ENCODE measurements around the gene SDCBP2.

SDCBP2 gene

DNA sequence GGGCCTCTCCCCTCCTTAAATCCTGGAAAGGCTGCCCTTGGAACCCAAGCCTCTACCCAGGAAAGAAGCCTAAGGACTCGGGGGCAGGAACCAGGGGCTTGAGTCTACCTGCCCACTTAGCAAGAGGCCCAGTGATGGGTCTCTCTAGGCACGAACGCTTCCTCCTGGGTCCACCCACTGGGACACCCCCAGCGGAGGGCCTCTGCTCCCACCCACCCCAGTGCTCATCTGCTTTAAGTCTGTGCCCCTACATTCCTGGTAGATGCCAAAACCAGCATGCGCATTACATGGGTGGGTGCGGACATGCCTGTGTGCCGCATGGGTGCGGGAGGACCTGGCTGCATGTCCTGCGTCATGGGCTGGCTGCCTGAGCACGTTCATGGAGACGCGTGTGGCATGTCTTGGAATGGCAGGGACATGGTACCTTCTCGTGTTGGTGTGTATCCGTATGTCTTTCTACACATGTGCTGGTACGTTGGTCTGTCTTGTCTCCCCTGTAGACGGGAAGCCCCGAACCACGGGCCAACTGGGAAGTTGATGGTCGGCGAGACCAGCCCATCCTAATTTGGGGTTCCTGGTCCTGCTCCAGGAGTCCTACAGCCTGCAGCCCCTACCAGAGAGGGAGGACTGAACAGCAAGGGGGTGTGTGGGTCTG lies 33.5 kb downstream of the SDCBP2 start:
- DNase-seq (ENCODE audit: low spot score), result no peak

DNA sequence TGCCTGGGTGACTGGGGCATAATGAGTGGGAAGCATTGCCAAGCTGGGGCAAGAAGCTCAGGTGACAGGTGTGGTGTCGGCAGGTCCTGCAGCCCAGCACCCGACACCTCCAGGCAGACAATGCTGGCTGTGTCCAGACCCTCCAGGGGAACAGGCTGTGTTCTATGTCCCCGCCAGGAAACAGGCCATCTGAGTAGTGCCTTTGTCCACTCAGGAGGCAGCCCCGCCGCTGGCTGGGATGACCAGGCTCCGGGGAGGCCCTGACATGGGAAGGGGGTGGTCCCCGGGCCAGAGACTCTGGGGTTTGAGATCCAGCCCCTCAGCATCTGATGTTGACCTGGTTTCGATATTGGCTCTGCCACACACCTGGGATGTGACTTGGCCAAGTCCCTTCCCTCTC lies 34.4 kb downstream of the SDCBP2 start:
- DNase-seq (ENCODE audit: low spot score), result no peak

DNA sequence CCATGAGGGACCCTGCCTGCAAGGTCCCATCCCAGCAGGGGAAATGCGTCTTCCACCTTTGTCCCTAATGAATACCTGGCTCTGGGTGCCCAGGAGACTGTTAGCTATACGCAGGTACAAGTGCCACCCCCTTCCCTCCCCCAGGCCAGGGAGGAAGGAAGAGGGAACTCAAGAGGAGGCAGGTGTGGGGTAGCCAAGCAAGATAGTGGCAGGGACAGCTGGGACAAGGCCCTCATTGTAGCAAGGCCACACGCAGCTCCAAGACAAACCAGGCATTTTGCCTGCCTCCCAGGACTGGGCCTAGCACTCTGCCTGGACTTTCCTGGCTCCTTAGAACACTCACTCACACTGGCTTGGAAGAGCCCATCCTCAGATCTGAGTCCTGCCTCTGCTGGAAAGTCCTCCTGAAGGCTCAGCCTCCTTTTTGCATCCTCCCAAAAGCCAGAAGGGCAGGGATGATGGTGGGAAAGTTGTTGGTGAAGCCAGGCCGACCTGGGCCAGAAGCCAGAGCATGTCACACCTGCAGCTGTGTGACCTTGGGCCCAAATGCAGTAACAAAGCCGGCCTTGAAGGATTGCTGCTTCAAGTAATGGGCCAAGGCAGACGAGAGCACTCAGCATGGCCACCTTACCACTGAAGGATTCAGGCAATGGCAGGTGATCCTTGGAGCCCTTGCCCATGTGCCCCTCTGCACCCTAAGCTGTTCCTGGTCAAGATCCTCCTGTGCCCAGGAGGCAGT lies 35.1 kb downstream of the SDCBP2 start:
- no peak for DNase-seq (ENCODE audit: low spot score)

DNA sequence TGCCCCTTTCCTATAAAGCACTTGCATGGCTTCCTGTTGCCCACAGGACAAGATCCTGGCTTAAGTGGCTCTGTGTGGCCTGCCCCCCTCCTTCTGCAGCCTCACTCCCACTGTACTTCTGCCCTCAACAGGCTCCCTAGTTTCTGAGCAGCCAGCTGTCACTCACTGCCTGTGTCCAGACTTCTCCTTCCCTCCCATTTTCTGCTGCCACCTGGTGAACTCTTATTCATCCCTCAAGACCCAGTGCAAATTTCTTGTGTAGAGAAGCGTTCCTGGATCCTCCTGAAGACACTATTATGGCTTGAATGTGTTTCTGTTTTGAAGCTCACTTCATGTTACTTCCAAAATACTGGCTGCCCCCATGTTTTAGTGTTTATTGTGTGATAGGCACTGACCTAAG lies 36.3 kb downstream of the SDCBP2 start:
- DNase-seq (ENCODE audit: low spot score), result no peak

DNA sequence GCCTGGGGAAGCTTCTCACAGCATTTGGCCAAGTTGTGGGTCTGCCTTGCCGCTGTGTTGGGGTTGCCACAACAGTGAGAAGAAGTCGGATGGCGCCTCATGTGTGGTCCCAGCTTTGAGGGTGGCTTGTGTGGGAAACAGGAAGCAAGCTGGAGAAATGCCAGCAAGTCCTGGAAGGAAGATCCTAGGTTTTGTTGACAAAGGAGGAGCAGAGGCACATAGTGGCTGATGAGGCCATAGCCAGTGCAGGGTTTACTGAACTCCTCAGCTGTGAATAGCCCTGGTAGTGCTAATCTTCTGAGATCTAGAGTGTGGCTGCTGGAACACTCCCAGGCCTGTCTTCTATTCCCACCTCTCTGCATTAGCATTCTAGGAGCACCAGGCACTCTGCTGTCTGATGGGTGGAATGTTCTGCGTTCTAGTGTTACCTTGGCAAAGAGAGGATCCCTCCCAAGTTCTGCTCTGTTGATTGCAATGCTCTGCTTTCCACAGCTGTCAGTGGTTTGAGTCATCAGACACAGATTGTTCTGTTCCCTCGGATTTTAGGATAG lies 37.7 kb downstream of the SDCBP2 start:
- peak; percentile 67 for DNase-seq (ENCODE audit: low spot score)

DNA sequence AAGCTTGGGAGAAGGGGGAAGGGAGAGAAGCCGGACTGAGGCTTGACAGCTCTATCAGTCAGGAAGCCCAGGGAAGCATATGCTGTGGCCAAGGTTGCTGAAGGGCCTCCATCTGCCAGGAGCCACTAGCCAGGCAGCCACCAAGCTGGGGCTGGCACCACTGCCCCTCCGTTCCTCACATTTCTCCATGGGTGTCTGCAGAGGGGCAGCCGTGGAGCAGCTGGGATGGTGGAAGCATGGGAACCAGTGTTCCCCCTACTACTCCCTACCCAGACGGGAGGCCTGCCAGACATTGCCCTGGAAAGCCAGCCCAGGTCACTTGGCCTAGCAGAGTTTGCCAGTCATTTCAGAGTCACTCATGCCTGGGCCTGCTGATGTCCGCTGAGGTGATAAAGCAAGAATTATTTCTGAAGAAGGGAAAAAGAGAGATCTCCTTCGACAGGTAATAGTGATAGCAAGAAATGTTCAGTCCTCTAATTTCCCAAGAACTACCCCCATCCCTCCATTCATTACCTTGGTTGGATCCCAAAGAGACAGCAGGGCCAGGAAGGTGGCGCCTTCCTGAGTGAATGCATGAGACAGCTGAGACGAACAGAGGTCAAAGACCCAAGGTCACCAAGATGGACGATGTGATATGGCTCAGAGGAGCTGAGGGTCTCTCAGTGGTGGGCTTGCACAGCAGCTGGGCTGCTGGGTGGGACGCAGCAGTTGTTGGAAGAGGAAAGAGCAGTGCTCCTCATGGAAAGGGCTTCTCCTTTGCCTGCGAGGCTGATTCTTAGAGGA lies 41.0 kb downstream of the SDCBP2 start:
- no peak for DNase-seq (ENCODE audit: low spot score)

DNA sequence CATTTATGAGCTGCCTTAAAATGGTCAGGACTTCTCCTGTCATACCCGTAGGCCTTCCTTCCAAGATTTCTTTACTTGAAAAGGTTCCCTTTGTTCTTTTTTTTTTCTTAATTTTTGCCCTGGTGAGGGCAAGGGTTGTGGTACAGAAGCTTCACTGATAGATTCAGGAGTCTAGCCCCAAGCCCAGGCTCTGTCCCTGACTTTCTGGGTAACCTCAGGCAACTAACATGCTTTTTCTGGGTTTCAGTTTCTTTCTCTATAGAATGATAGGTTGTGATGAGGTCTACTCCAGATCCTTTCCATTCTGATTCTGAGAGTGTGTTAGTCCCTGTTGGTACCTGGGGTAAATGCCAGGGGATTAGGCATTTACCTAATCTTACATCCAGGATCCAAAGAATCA lies 41.6 kb downstream of the SDCBP2 start:
- no peak for DNase-seq (ENCODE audit: low spot score)

DNA sequence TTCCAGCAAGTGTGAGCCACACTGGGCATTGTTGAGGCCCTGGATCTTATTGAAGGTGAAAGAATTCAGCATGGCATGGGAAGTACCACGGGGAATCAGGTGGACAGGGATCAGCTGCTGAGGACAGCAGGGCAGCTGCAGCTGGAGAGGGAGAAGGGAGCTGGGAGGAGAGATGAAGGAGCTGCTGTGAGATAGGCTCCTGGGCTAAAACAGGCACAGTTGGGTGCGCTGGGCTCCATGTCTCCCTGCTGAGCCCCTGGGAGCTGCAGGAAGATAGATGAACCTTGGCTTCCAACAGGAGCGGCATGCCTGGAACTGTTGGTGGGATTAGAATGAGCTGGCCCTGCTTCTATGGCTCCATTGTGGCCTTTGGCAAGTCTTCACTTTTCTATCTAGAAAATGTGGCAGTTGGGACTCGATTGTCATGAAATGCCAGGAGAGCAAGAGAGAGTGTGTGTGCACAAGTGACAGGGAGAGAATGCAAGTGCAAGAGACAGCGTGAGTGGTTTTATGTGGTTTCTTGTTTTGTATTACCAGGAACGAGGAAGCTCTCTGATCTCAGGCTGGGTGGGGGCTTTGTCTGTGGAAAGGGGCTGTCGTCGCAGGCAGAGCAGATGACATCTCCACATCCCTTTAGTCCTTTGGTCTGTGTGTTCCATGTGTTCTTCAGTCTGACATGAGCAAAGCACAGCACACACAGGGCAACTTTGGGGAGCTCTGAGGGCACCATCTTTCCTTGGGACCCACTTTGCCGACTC lies 42.5 kb downstream of the SDCBP2 start:
- no peak for DNase-seq (ENCODE audit: low spot score)

DNA sequence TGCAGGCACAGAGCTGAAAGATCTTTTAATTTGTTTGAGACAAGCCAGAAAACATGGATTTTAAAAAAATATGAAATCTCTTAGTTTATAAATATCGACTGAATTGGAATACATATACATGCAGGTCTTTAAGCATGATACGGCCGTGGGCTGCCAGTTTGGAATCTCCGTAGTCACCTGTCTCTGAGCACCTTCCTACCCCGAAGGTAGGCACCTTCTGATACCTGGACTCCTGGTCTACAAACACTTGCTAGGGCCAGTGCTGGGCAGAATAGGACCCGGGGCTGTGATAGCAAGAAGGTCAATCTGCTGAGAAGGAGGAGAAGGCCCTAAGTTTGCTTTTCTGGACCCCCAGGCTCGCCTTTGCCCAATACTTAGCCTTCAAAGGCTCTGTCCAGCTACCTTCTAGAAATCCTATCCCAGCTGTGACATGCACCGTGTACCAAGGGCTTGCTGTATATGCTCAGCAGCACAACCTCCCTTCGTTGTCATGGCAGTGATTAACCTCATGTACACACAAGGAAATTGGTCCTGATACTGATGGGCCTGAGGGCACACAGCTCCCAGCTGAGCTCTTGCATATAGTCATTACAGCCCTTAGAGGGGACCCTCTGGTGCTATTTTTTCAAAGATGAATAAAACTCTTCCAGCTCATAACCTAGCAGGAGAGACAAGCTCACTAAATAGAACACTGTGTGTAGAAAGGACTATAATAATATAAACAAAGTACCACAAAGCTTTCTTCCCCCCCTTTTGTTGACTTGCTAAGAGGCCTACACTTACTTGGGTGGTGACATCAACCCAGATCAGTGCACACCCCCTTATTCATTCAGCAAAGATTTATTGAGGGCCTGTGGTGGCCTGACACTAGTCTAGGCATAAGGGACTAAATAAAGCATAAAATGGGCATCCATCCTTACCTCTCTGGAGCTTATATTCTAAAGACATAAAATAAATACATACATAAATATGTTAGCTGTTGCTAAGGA lies 45.1 kb downstream of the SDCBP2 start:
- no peak for DNase-seq (ENCODE audit: low spot score)

DNA sequence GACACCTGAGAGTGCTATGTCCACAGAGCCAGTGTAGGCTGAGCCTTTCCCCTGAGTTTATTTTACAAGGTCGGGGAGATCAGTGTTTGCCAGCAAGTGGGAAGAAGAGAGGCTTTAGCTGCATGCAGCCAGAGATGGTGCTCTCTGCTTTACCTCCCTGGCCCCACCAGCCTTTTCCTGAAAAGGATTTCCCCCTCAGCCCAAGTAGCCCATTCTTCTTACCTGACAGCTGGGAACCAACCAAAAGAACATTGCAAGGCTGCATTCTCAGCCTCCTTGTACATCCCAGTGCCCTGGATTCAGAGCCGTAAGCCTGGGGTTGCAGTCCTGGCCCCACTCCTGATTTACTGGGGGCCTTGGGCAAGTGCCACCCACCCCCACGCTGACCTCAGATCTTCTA lies 46.0 kb downstream of the SDCBP2 start:
- no peak for DNase-seq (ENCODE audit: low spot score)

DNA sequence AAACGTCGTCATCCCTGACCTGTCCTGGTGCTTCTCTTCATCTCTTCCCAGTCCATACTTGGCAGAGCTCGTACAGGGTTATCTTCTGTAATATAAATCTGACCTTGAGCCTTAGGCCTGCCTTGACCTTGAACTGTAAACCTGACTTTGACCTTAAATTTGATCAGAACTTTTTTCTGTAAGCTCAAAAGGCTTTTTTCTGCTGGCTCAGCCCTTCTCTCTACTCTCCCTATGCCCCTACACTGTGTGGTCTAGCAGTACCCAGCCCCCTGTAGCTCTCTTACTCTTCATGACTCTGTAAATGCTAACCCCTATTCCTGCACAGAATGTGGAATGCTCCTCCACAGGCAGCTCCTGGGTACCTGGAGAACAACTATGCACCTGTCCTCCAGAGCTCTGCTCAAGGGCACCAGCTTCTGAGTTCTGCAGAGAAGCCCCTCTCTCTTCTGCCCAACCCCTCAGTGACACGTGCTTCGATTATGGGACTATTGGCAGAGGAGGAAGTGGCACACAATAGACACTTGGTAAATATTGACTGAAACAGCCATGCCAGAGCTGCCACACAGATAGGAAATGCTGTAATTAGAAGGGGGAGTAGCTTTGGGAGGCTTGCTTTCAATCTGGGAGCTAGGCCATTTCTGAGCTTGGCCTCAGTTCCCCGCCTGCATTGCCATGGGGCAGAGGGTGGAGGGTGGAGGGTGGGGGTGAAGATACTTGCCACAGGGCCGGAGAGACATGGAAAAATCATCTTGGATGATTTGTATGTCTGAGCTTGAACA lies 47.5 kb downstream of the SDCBP2 start:
- no peak for DNase-seq (ENCODE audit: low spot score)

DNA sequence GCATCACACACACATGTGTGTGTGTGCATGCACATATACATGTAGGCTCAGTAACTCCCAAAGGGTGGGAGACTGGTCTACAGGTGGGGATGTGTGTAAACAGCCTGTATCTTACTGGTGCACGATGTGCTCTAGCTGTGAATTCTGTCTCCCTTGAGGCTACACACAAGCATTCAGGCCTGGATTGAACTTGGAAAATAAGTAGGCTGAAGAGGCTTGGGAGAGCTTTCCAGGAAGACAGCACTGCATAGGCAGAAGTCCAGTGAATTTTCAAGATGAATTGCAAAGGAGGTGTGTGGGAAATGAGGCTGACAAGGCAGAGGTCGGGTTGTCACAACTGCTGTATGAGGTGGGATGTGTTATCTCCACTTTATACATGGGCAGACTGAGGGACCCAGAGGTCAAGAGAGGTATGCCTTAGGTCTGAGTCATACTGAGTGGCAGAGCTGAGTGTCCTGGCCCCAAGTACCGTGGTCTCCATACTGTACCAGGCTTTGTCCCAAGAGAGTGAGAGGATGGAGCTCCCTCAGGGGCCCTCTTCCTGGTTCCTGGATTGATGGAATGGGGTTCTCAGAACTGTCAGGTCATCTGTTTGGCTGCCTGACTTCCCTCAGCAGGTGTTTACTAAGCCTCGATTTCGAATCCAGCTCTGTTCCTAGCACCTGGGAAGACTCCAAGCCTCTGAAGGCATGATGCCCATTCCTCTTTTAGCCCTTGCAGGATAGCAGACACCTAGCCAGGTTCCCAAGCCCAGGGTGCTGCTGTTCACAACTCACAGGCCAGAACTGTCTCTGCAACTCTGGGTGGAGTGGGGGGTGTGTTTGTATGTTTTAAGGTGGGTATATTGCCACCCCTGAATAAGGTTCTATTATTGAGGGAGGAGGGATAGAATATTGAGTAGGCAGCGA lies 48.5 kb downstream of the SDCBP2 start:
- DNase-seq (ENCODE audit: low spot score), result no peak

DNA sequence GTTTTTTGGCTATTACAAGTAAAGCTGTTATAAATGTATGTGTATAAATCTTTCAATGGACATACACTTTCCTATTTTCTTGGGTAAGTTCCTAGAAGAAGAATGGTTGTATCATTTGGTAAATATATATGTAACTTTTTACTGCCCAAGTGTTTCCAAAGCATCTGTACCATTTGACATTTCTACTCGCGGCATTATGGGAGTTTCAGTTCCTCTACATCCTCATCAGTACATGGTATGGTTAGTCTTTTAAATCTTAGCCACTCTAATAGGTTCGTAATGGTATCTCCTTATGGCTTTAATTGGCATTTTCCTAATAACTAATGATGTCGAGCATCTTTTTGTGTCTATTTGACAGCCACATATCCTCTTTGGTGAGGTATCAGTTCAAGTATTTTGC lies 49.9 kb downstream of the SDCBP2 start:
- DNase-seq (ENCODE audit: low spot score), result no peak

DNA sequence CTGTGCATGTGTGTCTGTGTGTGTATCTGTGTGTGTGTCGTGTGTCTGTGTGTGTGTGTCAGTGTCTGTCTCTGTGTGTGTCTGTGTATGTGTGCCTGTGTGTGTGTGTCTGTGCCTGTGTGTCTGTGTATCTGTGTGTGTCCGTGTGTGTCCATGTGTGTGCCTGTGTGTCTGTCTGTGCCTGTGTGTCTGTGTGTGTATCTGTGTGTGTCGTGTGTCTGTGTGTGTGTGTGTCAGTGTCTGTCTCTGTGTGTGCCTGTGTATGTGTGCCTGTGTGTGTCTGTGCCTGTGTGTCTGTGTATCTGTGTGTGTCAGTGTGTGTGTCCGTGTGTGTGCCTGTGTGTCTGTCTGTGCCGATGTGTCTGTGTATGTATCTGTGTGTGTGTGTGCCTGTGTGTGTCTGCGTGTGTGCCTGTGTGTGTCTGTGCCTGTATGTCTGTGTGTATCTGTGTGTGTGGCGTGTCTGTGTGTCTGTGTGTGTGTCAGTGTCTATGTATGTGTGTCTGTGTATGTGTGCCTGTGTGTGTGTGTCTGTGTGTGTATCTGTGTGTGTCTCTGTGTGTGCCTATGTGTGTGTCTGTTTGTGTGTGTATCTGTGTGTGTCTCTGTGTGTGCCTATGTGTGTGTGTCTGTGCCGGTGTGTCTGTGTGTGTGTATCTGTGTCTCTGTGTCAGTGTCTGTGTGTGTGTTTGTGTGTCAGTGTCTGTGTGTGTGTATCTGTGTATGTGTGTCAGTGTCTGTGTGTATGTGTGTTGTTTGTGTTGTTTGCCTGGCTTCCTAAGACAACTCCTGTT lies 51.2 kb downstream of the SDCBP2 start:
- no peak for DNase-seq (ENCODE audit: low spot score)

DNA sequence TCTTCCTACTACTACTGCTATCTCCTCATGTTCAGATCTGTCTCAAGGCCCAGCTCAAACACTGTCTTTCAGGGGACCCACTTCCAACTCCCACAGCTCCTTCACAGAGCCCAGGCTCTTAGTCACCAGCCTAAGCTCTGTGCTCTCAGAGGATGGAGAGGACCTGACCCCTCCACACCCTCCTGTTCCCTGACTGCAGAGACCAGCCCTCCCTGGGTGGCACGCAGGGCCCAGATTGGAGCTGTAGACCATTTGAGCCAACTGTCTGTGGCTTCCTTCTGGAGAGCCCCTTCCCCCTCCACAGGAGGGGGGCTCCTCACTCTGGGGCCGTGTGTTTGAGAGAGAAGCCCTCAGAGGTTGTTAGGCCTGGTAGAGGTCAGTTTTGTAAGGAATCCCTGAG lies 53.0 kb downstream of the SDCBP2 start:
- no peak for DNase-seq (ENCODE audit: low spot score)

DNA sequence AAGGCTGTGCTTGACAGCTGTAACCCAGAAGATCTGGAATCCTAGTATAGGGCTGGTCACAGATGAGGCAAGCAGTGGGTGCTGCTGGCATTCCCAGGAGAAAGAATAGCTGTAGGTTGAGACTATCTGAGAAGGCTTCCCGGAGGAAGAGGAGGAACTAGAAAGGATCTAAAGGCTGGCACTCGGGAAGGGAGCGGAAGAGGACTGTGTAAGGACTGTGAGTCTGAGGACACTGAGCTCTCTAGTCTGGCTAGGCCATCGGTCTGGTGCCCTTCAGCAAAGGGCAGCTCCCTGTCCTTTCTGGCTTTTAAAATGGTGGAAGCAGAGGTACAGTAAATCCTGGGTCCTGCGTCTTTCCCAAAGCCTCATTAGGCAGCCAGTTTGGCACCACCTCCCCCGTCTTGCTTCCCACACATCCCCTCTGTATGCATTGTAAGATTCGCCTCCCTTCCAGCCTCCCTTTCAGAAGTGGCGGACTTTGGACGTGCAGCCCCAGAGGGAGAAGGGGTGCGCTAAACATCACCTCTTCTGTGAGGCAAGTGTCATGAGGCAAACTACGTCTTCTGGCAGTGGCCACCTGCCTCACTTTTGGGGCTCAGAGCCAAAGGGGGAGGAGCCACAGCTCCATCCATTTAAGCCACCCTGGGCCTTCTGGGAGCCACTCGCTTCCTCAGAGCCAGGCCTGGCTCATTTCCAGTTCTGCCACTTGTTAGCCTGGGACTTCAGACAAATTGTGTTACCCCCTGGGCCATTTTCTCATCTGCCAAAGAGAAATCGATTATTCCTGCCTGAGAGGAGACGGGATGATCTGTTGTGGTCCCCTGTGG lies 54.2 kb downstream of the SDCBP2 start:
- DNase-seq (ENCODE audit: low spot score), result peak; percentile 49

DNA sequence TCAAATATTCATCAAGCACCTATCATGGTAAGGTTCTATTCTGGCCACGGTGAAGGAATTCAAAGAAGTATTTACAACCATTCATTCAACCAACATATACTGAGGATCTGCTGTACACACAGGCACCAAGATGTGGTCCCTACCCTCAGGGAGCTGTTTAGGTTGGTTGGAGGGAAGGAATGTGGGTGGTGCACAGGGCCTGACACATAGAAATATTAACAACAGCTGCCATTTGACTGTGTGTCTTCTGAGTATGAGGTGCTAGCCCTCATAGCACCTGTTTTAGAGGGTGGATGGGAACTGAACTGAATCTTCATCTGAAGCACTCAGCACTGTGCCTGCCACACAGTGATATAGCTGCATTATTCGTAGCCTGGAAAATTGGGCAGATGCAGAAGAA lies 55.6 kb downstream of the SDCBP2 start:
- DNase-seq (ENCODE audit: low spot score), result peak; percentile 1
